Inflammatory macrophage treated with lipopolysaccharide for 1 hour (primary cell): ENCODE results near the gene AMPD2.
"Not testable (repeated sequence)": the region's sequence is repeated elsewhere in the genome, so short reads cannot be mapped to it uniquely, and the experiment has no call there.

Experiments
- DNase-seq, 2 donors: peaks; one replicate each; pipeline ENCODE4 v3.0.0-alpha.2; 2020 to 2022

The AMPD2 gene

DNA sequence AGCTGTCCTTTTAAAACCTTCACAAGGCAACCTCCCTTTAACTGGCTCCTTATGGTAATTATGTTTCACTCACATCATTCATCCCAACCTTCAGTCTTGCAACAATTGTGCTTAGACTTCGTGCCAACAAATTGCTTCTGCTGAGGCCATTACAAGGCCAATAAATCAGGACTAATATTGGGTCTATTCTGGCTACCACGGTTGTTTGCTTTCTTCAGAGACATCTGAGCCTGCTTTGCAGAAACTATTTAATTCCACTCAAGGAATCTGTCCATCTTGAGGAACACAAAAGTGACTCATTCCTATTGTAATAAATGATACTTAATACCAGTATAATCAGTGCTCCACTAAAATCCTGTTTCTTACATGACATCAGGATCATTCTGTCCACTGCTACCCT lies 33.7 kb downstream of the AMPD2 start:
- DNase-seq, result no peak

GRCh38 chr1:109654519-109654918 lies 34.9 kb downstream of the AMPD2 start:
- DNase-seq, result no peak

DNA sequence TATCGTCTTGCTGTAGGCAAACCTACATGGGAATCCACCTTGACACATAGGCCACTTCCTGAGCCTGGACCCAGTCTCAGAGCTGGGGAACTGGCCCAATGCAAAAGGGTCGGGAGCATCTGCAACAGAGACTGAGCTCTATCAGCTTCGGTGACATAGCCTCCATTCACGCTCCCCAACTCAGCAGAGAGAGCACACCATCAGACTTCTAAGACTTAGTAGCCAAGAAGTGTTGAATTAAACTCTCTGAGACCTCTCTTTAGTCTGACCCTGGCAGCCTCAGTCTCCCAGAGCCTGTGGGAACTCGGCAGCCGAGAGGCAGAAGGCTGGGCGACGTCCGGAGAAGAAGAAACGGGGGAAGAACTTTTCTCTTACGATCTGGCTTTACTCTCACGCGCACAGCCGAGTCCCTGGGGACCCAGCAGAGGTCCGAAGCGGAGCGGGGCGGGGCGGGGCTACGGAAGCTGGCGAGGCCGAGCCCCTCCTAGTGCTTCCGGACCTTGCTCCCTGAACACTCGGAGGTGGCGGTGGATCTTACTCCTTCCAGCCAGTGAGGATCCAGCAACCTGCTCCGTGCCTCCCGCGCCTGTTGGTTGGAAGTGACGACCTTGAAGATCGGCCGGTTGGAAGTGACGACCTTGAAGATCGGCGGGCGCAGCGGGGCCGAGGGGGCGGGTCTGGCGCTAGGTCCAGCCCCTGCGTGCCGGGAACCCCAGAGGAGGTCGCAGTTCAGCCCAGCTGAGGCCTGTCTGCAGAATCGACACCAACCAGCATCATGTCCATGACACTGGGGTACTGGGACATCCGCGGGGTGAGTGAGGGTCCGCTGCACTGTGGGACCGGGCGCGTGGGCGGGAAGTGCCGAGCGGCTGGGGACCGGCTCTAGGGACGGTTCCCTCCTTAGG lies 36.2 kb downstream of the AMPD2 start, which contains the start of gene GSTM4:
GSTM4 (plus strand) TSS at position 485 of the 905 bp plus-strand sequence; CDS start at position 776, 291 bp downstream.
- peak; percentile 74 to 79 for DNase-seq

DNA sequence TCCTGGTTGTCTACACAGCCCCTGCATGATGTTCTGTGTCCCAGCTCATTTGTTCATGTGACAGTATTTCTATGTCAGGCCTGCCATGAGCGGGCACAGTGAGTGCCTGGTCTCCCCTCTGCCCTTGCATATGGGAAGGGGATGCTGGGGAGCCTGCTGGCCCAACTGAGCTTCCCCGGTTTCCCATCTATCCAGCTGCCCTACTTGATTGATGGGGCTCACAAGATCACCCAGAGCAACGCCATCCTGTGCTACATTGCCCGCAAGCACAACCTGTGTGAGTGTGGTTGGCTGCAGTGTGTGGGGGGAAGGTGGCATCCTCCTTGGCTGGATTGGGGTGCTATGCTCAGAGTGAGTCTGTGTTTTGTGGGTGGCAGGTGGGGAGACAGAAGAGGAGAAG lies 37.8 kb downstream of the AMPD2 start:
- no peak for DNase-seq

- DNase-seq, result no peak
Observed at GRCh38 chr1:109657970-109658369, 38.3 kb downstream of the AMPD2 start.

DNA sequence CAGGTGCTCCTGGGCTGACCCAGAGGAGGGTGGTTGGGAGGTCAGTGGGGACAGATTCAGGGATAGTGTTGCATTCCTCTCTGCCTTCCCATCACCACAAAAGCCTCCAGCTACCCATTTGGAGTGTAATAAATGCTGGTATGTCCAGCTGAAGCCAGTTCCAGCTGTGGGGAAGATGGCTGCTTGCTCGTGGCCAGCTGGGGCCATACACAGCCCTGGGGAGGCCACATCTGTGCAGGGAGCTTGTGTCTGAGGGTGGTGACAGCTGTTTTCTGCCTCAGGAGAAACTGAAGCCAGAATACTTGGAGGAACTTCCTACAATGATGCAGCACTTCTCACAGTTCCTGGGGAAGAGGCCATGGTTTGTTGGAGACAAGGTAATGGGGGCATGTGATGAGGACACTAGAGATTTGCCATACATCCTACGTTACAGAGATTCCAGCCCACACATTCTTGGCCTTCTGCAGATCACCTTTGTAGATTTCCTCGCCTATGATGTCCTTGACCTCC lies 39.0 kb downstream of the AMPD2 start:
- DNase-seq, result peak in 1 of 2 donors; percentile 54

DNA sequence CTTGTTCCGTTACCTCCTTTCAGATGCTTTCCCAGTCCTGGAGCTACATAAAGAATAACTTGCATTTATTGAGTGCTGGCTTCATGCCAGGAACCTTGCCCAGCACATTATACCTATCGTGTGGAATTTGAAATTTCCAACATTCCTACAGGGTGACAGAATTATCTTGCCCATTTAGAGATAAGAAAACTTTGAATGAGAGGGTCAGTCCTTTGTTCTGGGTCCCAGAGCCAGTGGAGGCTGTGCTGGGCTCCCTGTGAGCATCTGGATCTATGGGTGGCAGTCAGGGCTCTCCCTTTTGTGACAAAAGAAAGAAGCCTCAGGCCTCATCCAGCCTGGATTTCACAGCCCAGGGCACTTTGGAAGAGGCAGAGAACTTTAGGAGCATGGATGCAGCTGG lies 39.5 kb downstream of the AMPD2 start:
- DNase-seq, result no peak

GRCh38 chr1:109659997-109660690 lies 40.5 kb downstream of the AMPD2 start:
- DNase-seq, result peak in 1 of 2 donors; percentile 47

DNA sequence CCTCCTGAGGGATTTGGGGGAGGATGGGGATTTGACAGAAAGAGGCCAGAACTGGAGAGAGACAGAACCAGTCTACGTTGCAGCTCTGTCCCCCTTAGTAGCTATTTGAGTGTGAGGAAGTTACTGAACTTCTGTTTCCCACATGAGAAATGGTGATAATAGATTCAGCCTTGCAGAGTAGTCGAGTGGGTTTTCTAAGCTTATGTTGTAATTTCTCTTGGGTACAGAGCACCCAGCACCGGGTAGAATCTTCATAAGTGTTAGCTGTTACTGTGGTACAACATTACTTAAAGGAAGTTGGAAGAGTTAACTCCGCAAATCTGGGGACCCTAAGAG lies 41.0 kb downstream of the AMPD2 start:
- DNase-seq, result peak in 1 of 2 donors; percentile 44

GRCh38 chr1:109661391-109661790 lies 41.8 kb downstream of the AMPD2 start:
- no peak for DNase-seq

DNA sequence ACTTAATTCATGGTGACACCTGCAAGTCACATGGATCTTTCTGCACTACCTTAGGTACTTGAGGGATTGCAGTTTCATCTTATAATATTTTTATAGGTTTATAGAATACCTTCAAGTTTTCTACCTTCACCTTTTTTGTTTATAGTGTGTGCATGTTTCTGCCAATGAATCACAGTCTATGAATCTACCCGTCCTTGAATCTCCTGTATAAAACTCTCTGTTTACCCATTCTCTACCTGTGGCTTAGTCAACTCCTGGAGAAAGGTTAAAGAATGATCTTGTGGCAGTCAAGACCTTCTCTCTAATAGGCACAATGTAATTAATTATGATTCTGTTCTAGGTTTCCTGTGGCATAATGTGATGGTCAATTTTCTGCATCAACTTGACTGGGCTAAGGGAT lies 45.0 kb downstream of the AMPD2 start:
- no peak for DNase-seq

- peak; percentile 54 to 73 for DNase-seq
Observed at GRCh38 chr1:109667452-109668122, 48.0 kb downstream of the AMPD2 start, which contains the start of gene GSTM2. Gene GSTM2, plus strand, starts transcription at chr1:109668057. Its CDS starts 59 bp downstream, at chr1:109668116.

DNA sequence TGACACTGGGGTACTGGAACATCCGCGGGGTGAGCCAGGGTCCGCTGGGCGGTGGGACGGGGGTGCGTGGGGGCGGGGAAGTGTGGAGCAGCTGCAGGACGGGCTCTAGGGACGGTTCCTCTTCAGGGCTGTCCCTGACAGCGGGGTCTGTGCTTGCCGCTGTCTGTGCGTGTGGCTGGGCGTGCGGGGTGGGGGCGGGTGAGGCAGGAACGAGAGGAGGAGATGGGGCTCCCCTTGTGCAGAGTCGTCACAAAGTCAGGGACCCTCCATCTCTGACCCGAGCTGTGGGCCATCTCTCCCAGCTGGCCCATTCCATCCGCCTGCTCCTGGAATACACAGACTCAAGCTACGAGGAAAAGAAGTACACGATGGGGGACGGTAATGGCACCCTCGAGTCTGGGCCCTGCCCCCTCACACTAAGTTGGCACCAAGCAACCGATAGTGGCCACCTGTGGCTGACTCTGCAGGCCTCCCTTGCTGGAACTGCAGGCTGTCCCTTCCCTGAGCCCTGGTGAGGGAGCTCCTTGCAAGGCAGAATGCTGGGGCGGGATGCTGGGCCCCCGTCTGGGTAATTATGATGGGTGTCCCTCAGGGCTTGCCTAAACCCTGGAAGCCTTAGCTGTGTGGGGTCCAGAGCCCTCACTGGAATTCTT lies 48.6 kb downstream of the AMPD2 start:
- DNase-seq, result no peak

DNA sequence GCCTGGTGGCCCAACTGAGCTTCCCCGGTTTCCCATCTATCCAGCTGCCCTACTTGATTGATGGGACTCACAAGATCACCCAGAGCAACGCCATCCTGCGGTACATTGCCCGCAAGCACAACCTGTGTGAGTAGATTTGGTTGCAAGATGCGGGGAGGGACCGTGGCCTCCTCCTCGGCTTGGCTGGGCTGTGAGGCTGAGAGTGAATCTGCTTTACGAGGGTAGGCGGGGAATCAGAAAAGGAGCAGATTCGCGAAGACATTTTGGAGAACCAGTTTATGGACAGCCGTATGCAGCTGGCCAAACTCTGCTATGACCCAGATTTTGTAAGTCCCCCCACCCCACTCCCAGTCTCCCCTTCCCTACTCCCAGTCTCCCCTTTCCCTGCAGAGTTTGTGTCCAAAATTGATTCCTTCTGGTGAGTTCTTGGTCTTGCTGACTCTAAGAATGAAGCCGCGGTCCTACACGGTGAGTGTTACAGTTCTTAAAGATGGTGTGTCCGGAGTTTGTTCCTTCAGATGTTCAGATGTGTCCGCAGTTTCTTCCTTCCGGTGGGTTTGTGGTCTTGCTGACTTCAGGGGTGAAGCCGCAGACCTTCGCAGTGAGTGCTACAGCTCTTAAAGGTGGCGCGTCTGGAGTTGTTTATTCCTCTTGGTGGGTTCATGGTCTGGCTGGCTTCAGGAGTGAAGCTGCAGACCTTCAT lies 49.8 kb downstream of the AMPD2 start:
- DNase-seq, result no peak

- not testable (repeated sequence) for DNase-seq
Observed at GRCh38 chr1:109669949-109670302, 50.3 kb downstream of the AMPD2 start.

- DNase-seq, result no peak
Observed at GRCh38 chr1:109671067-109671466, 51.4 kb downstream of the AMPD2 start.

- DNase-seq, result not testable (repeated sequence)
Observed at GRCh38 chr1:109673861-109674260, 54.2 kb downstream of the AMPD2 start.

DNA sequence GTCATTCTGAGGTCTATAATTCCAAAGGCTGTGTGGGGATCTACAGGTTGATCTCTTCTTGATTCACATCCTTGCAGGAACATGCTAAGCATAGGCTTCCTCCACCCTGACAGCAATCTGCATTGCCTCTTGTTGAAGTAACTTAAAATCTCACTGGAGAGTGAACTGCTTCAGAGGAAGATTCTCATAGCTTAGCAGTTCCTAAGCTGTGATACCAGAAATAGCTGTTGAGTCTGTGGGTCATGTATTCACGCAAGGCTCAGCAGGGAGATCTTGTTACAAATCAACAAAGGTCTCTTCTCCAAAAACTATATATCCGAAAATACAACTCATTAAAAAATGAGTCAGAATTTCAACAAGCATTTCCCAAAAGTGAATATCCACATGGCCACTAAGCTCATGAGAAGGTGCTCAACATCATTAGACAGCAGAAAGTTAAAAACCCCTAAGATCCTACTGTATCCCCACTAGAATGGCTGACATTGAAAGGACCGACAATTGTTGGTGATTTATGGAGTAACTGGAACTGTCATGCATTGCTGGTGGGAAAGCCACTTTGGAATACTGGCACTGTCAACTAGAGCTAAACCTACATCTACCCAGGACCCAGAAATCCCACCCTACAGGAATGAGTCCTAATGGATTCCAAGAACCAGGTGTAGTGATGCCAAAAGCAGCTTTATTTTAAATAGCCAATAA lies 57.2 kb downstream of the AMPD2 start:
- DNase-seq, result not testable (repeated sequence)

DNA sequence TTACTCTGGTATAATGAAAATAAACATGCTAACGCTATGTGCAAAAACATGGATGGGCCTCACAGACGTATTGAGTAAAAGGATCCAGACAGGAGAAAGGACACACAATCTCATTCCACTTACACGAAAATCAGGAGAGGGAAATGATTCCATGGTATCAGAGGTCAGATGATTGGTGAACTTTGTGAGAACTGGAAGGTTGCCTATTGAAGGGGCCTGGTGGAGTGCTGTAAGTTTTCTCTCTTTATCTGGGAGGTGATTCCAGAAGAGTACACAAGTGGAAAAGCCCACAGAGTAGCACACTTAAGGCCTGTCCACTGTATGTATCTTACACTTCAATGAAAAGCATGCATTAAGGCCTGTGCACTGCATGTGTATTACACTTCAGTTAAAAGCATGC lies 57.8 kb downstream of the AMPD2 start:
- no peak for DNase-seq

- DNase-seq, result not testable (repeated sequence)
Observed at GRCh38 chr1:109678637-109679036, 59.0 kb downstream of the AMPD2 start.
